Epithelial cell of esophagus (primary cell): ENCODE data around the gene TMEM97.

Experiments used
- DNase-seq: peaks from one replicate; pipeline ENCODE4 v3.0.0; 2010; ENCODE audit warnings: low read depth
- H3K4me3 ChIP-seq: 2 replicates; pipeline ENCODE4 v1.5.1; 2011; ENCODE audit warnings: mild to moderate bottlenecking, low read length, control low read depth
- CTCF ChIP-seq: IDR thresholded peaks from 2 replicates; pipeline ENCODE4 v1.5.1; 2011; ENCODE audit warnings: low read depth, mild to moderate bottlenecking, low read length, control low read depth, inconsistent platforms; ENCODE audit not compliant: insufficient read depth; ENCODE audit errors: missing control alignments

Gene TMEM97

GRCh38 chr17:28345419-28346198 lies 26.6 kb downstream of the TMEM97 start:
- DNase-seq = no peak
- H3K4me3 ChIP-seq = no peak overlapping the region
- no peak for TF ChIP-seq CTCF

- H3K4me3 ChIP-seq = no peak overlapping the region
- no peak for DNase-seq
- no peak for TF ChIP-seq CTCF
Observed at GRCh38 chr17:28346199-28346580, 27.2 kb downstream of the TMEM97 start.

GRCh38 chr17:28346746-28347246 lies 27.8 kb downstream of the TMEM97 start:
- peak; percentile 29 for TF ChIP-seq CTCF
- no peak overlapping the region for H3K4me3 ChIP-seq
- no peak for DNase-seq

- TF ChIP-seq CTCF = no peak
- peak; percentile 94 for DNase-seq
- no peak overlapping the region for H3K4me3 ChIP-seq
Observed at GRCh38 chr17:28347261-28347891, 28.4 kb downstream of the TMEM97 start.

- DNase-seq = no peak
- H3K4me3 ChIP-seq = no peak overlapping the region
- TF ChIP-seq CTCF = no peak
Observed at GRCh38 chr17:28348979-28349378, 30.0 kb downstream of the TMEM97 start.

GRCh38 chr17:28350271-28350670 lies 31.3 kb downstream of the TMEM97 start:
- TF ChIP-seq CTCF = no peak
- no peak for DNase-seq
- no peak overlapping the region for H3K4me3 ChIP-seq
